Neural cell (in vitro differentiated cells): ENCODE data around the gene GRAP.

ENCODE experiments used
- EP300 ChIP-seq: fragments of 450-650 bp; conservative IDR thresholded peaks from 2 replicates; pipeline ENCODE4 v1.6.1; 2014; ENCODE audit warnings: antibody characterized with exemption, mild to moderate bottlenecking, moderate library complexity; ENCODE audit not compliant: poor library complexity, severe bottlenecking
- EZH2 ChIP-seq: fragments of 200-600, 300-800 bp; shearing (Covaris generic), sonication (generic); IDR thresholded peaks from 2 replicates; pipeline ENCODE4 v1.6.1; 2014; ENCODE audit warnings: antibody characterized with exemption, low read length, borderline replicate concordance, mild to moderate bottlenecking; ENCODE audit not compliant: insufficient read depth, poor library complexity, severe bottlenecking
- POLR2AphosphoS5 ChIP-seq: IDR thresholded peaks from 2 replicates; pipeline ENCODE4 v1.6.1; 2012
- TAF1 ChIP-seq: IDR thresholded peaks from 2 replicates; pipeline ENCODE4 v1.6.1; 2012; ENCODE audit warnings: low read depth
- TF ChIP-seq, protein P1 (sequence below): fragments of 450-650 bp; IDR thresholded peaks from 2 replicates; pipeline ENCODE4 v1.5.1; 2014; ENCODE audit warnings: antibody characterized with exemption, mild to moderate bottlenecking, moderate library complexity; ENCODE audit not compliant: poor library complexity, severe bottlenecking
- TF ChIP-seq, protein P2 (sequence below): IDR thresholded peaks from 2 replicates; pipeline ENCODE4 v1.6.1; 2012; ENCODE audit warnings: borderline replicate concordance

DNA sequence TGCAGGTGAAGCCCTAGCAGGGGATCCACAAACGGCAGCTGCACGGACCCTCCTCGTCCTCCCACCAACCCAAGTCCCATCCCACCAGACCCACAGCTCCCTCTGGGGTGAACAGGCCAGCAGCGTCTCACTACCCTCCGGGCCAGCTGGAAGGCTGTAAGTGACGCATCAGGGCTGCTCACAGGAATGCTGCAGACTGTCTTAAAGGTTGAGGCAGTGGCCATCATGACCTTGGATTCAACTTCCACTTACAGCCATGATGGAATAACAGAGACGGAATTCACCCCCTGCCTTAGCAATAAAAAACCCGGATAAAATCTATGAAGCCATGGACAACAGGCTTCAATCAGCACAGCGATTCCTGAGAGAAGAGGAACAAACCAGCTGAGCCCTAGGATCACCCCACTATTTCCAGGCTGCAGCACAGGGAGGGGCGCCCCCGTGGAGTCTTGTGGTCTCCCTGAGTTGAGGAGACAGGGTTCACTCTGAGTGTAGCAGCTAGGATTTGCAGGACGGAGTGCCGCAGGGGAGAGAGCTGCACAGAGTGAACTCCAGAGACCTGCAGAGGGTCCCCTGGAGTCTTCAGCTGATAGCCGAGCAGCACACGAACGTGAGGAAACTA lies 52.7 kb downstream of the GRAP start:
- TF ChIP-seq, protein P1, sequence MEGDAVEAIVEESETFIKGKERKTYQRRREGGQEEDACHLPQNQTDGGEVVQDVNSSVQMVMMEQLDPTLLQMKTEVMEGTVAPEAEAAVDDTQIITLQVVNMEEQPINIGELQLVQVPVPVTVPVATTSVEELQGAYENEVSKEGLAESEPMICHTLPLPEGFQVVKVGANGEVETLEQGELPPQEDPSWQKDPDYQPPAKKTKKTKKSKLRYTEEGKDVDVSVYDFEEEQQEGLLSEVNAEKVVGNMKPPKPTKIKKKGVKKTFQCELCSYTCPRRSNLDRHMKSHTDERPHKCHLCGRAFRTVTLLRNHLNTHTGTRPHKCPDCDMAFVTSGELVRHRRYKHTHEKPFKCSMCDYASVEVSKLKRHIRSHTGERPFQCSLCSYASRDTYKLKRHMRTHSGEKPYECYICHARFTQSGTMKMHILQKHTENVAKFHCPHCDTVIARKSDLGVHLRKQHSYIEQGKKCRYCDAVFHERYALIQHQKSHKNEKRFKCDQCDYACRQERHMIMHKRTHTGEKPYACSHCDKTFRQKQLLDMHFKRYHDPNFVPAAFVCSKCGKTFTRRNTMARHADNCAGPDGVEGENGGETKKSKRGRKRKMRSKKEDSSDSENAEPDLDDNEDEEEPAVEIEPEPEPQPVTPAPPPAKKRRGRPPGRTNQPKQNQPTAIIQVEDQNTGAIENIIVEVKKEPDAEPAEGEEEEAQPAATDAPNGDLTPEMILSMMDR, result no peak
- TF ChIP-seq POLR2AphosphoS5, result no peak
- TF ChIP-seq EZH2, result no peak
- TF ChIP-seq EP300, result no peak
- TF ChIP-seq TAF1, result no peak
- TF ChIP-seq, protein P2, sequence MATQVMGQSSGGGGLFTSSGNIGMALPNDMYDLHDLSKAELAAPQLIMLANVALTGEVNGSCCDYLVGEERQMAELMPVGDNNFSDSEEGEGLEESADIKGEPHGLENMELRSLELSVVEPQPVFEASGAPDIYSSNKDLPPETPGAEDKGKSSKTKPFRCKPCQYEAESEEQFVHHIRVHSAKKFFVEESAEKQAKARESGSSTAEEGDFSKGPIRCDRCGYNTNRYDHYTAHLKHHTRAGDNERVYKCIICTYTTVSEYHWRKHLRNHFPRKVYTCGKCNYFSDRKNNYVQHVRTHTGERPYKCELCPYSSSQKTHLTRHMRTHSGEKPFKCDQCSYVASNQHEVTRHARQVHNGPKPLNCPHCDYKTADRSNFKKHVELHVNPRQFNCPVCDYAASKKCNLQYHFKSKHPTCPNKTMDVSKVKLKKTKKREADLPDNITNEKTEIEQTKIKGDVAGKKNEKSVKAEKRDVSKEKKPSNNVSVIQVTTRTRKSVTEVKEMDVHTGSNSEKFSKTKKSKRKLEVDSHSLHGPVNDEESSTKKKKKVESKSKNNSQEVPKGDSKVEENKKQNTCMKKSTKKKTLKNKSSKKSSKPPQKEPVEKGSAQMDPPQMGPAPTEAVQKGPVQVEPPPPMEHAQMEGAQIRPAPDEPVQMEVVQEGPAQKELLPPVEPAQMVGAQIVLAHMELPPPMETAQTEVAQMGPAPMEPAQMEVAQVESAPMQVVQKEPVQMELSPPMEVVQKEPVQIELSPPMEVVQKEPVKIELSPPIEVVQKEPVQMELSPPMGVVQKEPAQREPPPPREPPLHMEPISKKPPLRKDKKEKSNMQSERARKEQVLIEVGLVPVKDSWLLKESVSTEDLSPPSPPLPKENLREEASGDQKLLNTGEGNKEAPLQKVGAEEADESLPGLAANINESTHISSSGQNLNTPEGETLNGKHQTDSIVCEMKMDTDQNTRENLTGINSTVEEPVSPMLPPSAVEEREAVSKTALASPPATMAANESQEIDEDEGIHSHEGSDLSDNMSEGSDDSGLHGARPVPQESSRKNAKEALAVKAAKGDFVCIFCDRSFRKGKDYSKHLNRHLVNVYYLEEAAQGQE, result no peak
